ENCODE results near the gene INF2.

DNA sequence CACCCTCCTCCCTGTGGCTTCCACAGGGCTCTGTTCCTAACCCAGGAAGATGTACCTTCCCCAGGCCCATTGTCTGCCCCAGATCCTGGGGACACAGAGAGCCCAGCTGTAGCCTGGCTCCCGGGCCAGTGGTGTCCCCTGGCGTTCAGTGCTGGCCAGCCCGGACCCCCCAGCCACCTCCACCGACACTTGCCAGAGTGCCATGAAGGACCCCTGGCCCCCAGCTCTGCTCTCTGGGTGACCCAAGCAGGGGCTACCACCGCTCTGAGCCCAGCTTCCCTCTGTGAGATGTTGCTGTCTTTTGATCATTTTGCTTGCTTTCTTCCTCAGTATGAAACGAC, 6.2 kb downstream of the INF2 start:
- TF ChIP-seq EZH2 (IDR thresholded peaks at IDR 0.05; ENCODE audit: insufficient read depth, poor library complexity, severe bottlenecking) (no peak), EZH2phosphoT487 (IDR thresholded peaks at IDR 0.05; ENCODE audit: insufficient read depth, low read depth) (no peak)

Data from GM23248 (cell line).